ENCODE data around the gene CBY2. TPM values are rescaled to one million over a fixed set of nuclear protein-coding genes. Genes with fewer than 3 reads are reported as not detected.

Gene CBY2
- total RNA-seq, 4 donors from 2014 or later = not detected

DNA sequence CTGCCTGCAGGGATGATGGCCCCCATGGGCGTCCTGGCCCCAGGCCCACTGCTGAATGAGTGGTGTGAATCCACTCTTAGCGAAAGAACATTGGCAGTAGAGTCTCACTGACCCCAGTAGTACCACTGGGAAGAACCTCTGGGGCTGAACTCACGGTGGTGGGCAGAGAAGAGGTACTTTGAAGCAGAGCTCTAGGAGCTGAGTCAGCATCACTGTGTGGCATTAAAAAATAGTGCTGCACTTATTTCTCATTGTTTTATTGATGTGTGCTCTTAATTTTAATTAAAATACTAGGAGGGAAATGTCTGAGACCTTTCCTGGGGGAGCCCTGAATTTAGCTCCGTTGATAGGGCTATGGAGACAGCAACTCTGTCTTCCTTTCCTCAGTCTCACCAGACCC lies 61.3 kb downstream of the CBY2 start:
- H3K4me3 ChIP-seq = no peak overlapping the region
- H3K36me3 ChIP-seq = no peaks in the 10 kb centered on the region
- H3K9me3 ChIP-seq = peaks cover 0 to 12% (median 0%) of the 10 kb centered on the region in 3 donors
- ATAC-seq = no peak
- H3K27ac ChIP-seq = no peak overlapping the region
- no peaks in the 10 kb centered on the region for H3K27me3 ChIP-seq
- TF ChIP-seq POLR2A (IDR thresholded peaks at IDR 0.05) (no peak), POLR2AphosphoS5 (IDR thresholded peaks at IDR 0.05) (no peak), CTCF (IDR thresholded peaks at IDR 0.05) (no peak), EP300 (IDR thresholded peaks at IDR 0.05) (no peak)
- WGBS, 2 donors (ENCODE audit: low coverage in 1 of 2) = 67 to 84% methylated on average over 1 to 4 of the region's 4 CpGs
- peaks cover 0 to 3% (median 0%) of the 10 kb centered on the region in 3 donors for H3K4me1 ChIP-seq

Small RNA genes within 50 kb of the gene (small RNA-seq; reads per million reads assigned to genes)
- gene RF00017 = 0 reads per million in 4 donors

Other genes starting within 250 kb of the CBY2 start
- 10 to 100 TPM; 19.4 to 30.0 (median 21.3) TPM for gene COG3, start 237.4 kb upstream of the CBY2 start, total RNA-seq
- not detected for gene ERICH6B, start 86.6 kb upstream of the CBY2 start, total RNA-seq
- not detected for gene SIAH3, start 149.4 kb downstream of the CBY2 start, total RNA-seq

All from gastroesophageal sphincter (tissue), 4 donors.